GM12874 (cell line): ENCODE results near the gene RTL10.

Experiments used
- TF ChIP-seq, protein P1 (sequence below): IDR thresholded peaks from 2 replicates; pipeline ENCODE4 v1.5.1; 2011; ENCODE audit warnings: low read depth, mild to moderate bottlenecking, control low read depth, low read length, moderate library complexity; ENCODE audit not compliant: insufficient read depth

The RTL10 gene

DNA sequence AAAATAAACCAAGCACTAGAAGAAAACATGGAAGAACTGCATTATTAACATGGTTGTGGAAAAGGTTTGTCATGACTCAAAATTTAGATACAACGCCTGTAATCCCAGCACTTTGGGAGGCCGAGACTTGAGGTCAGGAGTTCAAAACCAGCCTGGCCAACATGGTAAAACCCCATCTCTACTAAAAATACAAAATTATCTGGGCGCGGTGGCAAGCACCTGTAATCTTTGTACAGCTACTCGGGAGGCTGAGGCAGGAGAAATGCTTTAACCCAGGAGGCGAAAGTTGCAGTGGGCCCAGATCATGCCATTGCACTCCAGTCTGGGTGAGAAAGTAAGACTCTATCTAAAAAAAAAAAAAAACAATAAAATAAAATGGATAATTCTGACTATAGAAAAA is 23.7 kb downstream of the RTL10 start:
- TF ChIP-seq, protein P1, sequence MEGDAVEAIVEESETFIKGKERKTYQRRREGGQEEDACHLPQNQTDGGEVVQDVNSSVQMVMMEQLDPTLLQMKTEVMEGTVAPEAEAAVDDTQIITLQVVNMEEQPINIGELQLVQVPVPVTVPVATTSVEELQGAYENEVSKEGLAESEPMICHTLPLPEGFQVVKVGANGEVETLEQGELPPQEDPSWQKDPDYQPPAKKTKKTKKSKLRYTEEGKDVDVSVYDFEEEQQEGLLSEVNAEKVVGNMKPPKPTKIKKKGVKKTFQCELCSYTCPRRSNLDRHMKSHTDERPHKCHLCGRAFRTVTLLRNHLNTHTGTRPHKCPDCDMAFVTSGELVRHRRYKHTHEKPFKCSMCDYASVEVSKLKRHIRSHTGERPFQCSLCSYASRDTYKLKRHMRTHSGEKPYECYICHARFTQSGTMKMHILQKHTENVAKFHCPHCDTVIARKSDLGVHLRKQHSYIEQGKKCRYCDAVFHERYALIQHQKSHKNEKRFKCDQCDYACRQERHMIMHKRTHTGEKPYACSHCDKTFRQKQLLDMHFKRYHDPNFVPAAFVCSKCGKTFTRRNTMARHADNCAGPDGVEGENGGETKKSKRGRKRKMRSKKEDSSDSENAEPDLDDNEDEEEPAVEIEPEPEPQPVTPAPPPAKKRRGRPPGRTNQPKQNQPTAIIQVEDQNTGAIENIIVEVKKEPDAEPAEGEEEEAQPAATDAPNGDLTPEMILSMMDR = no peak

GRCh38 chr22:19828035-19828401 is 26.7 kb downstream of the RTL10 start:
- TF ChIP-seq, protein P1 = no peak

- TF ChIP-seq, protein P1 = no peak
Observed at GRCh38 chr22:19827341-19828034, 27.2 kb downstream of the RTL10 start.

DNA sequence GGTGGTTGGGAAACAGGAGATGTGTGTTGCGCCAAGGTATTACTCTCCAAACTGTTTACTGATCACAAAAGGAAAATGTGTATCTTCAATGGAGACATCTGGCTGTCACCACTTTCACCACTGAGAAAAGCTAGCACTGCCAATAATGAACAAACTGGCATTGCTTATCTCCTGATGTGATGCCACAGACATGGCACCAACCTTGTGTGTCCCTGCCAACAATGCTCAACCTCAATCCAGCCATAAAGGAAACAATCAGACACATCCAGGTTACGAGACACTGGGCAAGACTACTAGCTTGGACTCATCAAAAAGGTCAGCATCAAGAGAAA is 28.1 kb downstream of the RTL10 start:
- TF ChIP-seq, protein P1 = no peak

GRCh38 chr22:19825904-19826618 is 28.6 kb downstream of the RTL10 start:
- TF ChIP-seq, protein P1 = no peak

DNA sequence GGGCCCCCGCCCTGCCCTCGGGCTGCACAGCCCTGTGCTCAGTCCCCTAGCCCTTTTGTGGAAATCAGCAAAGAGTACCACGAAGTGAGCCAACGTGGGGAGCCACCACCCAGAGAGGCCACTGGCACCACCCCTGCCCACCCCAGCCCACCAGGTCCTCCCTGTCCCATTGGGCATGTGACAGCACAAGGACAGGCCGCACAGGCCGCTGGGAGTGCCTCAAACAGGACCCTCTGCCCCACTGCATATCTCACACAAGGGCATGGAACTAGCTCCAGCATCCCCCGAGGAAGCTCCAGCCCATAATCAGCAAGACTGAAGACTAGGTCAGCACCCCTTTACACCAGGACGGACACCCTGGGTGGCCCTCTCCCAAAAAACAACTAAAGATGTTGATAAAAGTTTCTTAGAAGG is 29.7 kb downstream of the RTL10 start:
- TF ChIP-seq, protein P1 = no peak

- TF ChIP-seq, protein P1 = no peak
Observed at GRCh38 chr22:19824212-19824925, 30.3 kb downstream of the RTL10 start.
